Measurements from ENCODE around the gene AUTS2. TPM values are rescaled to one million over a fixed set of nuclear protein-coding genes. Genes with fewer than 3 reads are reported as not detected.

Gene AUTS2
- total and polyA plus RNA-seq, 10 of the 15 experiments (the other 5 are each of a cell fraction or from before 2014, with no cell fraction given), result 6.4 to 55.6 (median 21.6) TPM

DNA sequence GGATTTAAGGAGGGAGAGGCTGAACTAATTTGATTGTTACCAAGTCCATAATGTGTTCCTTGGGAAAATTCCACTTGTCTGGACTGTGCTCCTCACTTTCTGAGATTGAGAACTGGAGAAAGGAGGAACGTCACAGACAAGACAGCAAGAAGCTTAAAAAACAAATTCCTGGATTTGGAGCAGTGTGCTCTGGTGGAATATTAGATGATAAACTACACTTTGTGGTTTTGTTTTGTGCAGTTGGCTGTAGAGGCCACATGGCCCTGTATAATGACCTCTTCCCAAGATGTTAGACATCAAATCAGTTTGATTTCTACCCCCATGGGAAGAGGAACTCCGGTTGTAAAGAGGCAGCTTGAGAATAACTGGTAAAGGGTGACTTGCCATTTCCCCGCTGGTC, 1112.4 kb downstream of the AUTS2 start:
- ChIA-PET CTCF (interaction anchor here (0.9 to 6.5 kb wide), 9 partner anchors 8 to 67 kb away, joined by 3 to 46 read pairs (median 4); no protein-coding TSS in a partner anchor), SMC1A (ENCODE audit: uncharacterized antibody, unreplicated experiment) (interaction anchor here (0.6 to 5.2 kb wide), 7 partner anchors 11 to 59 kb away, joined by 3 to 43 read pairs (median 6); no protein-coding TSS in a partner anchor), RAD21 (ENCODE audit: unreplicated experiment) (interaction anchor here (0.8 to 2.5 kb wide), 7 partner anchors 9 to 66 kb away, joined by 3 to 11 read pairs (median 5); no protein-coding TSS in a partner anchor), POLR2A (interaction anchor here (0.6 to 2.0 kb wide), 5 partner anchors 11 to 643 kb away, joined by 3 to 5 read pairs (median 4); no protein-coding TSS in a partner anchor)
- Histone ChIP-seq H3K9ac (ENCODE audit: control insufficient read depth, insufficient read depth, low read length) (no peak overlapping the region), H3K27me3 (replicated peaks in 1 of 2; ENCODE audit: control insufficient read depth in 2 of 2, insufficient read depth in 2 of 2, low read length in 1 of 2) (no peaks in the 10 kb centered on the region), H3K4me3 (no peak overlapping the region), H3K36me3 (ENCODE audit: control insufficient read depth in 2 of 2, insufficient read depth in 2 of 2, low read length in 1 of 2) (peaks cover 3 to 14% of the 10 kb centered on the region in 2 experiments), H3K9me3 (replicated peaks; ENCODE audit: control insufficient read depth, insufficient read depth, low read length) (peaks cover 2% of the 10 kb centered on the region; the same call in 2 of the 3 replicates), H4K20me1 (ENCODE audit: control insufficient read depth, insufficient read depth) (no peaks in the 10 kb centered on the region), H3K27ac (ENCODE audit: control insufficient read depth, insufficient read depth) (peak overlapping the region; percentile 27), H3K79me2 (ENCODE audit: control insufficient read depth, insufficient read depth, low read length) (peaks cover 68% of the 10 kb centered on the region), H2AFZ (ENCODE audit: control insufficient read depth, low read depth, low read length) (no peak overlapping the region), H3K4me2 (ENCODE audit: control insufficient read depth, insufficient read depth) (no peak overlapping the region), H3K4me1 (ENCODE audit: control insufficient read depth, insufficient read depth, low read length) (peaks cover 16% of the 10 kb centered on the region)
- intact Hi-C loops (cut with micrococcal nuclease; ENCODE audit: unreplicated experiment), result loop anchor here (2.0 to 10.0 kb wide), 2 partner anchors 16 to 1024 kb away; no protein-coding TSS in a partner anchor
- FAIRE-seq (no peak), ATAC-seq (no peak), DNase-seq (ENCODE audit: low read depth, low spot score) (no peak)
- in situ Hi-C loops (cut with MboI), result no loop called here
- no peak for TF ChIP-seq YBX1 (IDR thresholded peaks at IDR 0.05)
- no peak for TF ChIP-seq CHD4 (IDR thresholded peaks at IDR 0.05)
- no peak for TF ChIP-seq POLR2A (IDR thresholded peaks at IDR 0.05; ENCODE audit: low read depth, low read length)
- no peak for TF ChIP-seq DPF2 (IDR thresholded peaks at IDR 0.05)
- TF ChIP-seq CBX3 (IDR thresholded peaks at IDR 0.05; ENCODE audit: borderline replicate concordance, low read depth), result no peak
- TF ChIP-seq, protein P1, sequence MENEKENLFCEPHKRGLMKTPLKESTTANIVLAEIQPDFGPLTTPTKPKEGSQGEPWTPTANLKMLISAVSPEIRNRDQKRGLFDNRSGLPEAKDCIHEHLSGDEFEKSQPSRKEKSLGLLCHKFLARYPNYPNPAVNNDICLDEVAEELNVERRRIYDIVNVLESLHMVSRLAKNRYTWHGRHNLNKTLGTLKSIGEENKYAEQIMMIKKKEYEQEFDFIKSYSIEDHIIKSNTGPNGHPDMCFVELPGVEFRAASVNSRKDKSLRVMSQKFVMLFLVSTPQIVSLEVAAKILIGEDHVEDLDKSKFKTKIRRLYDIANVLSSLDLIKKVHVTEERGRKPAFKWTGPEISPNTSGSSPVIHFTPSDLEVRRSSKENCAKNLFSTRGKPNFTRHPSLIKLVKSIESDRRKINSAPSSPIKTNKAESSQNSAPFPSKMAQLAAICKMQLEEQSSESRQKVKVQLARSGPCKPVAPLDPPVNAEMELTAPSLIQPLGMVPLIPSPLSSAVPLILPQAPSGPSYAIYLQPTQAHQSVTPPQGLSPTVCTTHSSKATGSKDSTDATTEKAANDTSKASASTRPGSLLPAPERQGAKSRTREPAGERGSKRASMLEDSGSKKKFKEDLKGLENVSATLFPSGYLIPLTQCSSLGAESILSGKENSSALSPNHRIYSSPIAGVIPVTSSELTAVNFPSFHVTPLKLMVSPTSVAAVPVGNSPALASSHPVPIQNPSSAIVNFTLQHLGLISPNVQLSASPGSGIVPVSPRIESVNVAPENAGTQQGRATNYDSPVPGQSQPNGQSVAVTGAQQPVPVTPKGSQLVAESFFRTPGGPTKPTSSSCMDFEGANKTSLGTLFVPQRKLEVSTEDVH (IDR thresholded peaks at IDR 0.05; ENCODE audit: low read depth, partially characterized antibody), result no peak
- no peak for TF ChIP-seq RAD51 (IDR thresholded peaks at IDR 0.05)
- TF ChIP-seq CBX5 (IDR thresholded peaks at IDR 0.05; ENCODE audit: low read depth), result no peak
- TF ChIP-seq NBN (IDR thresholded peaks at IDR 0.05), result no peak
- no peak for TF ChIP-seq POLR2AphosphoS5 (IDR thresholded peaks at IDR 0.05; ENCODE audit: low read length)
- TF ChIP-seq, protein P2, sequence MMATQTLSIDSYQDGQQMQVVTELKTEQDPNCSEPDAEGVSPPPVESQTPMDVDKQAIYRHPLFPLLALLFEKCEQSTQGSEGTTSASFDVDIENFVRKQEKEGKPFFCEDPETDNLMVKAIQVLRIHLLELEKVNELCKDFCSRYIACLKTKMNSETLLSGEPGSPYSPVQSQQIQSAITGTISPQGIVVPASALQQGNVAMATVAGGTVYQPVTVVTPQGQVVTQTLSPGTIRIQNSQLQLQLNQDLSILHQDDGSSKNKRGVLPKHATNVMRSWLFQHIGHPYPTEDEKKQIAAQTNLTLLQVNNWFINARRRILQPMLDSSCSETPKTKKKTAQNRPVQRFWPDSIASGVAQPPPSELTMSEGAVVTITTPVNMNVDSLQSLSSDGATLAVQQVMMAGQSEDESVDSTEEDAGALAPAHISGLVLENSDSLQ (IDR thresholded peaks at IDR 0.05), result no peak
- TF ChIP-seq SMAD5 (IDR thresholded peaks at IDR 0.05; ENCODE audit: low read depth), result no peak
- no peak for TF ChIP-seq ATF7 (IDR thresholded peaks at IDR 0.05; ENCODE audit: low read depth)
- WGBS (ENCODE audit: insufficient coverage, insufficient replicate concordance, low lambda C conversion rate, missing lambda C conversion rate), result 95% methylated on average over 3 of the region's 3 CpGs
- no TSS peak for BruUV-seq (replicated peaks)

Measured in GM12878 (cell line).